HG03520 (cell line): ENCODE results near the gene CTIF.

ENCODE experiments used
- ATAC-seq: cut with Tn5 transposase; IDR thresholded peaks from one replicate; pipeline ENCODE4 v1.9.1; 2021; ENCODE audit warnings: mild to moderate bottlenecking, moderate library complexity; ENCODE audit not compliant: unreplicated experiment

The CTIF gene

DNA sequence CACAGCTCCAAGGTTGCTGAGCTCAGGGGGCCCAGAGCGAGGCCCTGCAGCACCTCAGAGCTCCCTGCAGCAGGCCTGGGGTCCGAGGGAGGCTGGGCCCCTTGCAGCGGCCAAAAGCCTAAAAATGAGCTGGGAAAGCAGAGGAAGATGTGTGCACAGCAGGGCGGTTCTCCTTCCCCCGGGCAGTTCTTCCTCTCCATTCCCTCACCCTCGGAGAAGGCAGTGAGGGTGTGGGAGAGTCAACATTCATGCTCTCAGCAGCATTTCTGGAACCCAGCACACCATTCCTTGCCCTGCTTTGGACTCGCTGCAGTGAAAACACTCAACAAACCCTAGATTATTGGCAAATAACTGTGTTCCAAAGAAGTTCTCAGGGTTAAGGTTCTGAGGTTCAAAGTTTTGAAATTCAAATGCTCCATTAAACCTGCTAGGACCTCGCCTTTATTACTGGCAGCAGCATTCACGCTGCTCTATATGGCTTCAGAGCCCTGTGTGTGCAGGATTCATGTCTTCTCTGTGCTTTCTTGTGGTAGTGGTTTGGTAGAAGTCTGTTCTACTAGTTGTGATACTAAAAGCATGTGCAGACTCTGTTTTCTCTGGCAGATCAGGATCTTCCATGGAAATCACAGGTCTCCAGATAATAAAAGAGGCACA is 79.1 kb downstream of the CTIF start:
- no peak for ATAC-seq

DNA sequence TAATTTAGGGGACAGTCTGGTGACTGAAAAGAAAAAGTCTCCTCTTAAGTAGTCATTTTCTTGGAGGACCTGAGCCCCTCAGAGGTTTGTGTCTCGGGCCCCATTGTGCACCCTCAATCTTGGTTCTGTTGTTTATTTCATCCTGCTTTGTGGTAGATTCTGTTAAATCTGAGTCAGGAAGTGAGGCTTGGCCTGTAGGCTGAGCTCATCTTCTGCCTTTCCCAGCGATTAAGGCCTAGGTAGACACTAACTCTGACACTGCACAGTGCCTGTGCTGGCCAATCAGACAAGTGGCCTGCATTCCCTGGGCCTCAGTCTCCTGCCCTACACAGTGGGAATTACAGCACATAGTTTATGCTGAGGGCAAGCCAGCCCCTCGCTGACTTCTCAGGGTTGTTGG is 80.2 kb downstream of the CTIF start:
- ATAC-seq: no peak

DNA sequence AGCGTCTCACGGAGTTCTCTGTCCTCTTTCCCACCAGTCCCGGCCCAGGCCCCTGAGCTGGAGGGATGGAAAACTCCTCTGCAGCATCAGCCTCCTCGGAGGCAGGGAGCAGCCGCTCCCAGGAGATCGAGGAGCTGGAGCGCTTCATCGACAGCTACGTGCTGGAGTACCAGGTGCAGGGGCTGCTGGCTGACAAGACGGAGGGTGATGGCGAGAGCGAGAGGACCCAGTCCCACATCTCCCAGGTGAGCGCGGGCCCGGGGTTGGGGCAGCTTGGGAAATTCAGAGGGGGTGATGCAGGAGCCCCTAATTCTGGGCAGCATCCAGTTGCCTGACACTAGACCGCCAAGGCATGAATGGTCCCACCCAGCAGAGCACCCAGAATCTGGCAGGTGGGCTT is 80.7 kb downstream of the CTIF start:
- no peak for ATAC-seq

DNA sequence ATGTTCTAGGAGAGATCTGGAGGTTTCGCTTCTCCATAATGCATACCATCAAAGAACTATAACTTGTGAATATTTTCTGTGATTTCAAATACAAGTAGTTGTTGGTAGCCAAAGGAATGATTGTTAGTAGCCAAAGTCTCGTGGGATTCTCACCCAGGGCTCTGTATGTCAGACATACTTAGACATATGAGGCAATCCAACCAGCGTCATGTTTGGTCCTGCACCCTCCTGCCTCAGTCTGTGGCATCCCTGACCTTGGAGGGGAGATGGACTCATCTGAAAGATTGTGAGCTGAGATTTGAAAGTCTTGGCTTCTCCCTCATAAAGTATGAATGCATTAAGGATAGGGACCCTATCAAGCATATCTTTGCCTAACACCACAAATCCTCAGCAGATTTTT is 81.2 kb downstream of the CTIF start:
- ATAC-seq: no peak

DNA sequence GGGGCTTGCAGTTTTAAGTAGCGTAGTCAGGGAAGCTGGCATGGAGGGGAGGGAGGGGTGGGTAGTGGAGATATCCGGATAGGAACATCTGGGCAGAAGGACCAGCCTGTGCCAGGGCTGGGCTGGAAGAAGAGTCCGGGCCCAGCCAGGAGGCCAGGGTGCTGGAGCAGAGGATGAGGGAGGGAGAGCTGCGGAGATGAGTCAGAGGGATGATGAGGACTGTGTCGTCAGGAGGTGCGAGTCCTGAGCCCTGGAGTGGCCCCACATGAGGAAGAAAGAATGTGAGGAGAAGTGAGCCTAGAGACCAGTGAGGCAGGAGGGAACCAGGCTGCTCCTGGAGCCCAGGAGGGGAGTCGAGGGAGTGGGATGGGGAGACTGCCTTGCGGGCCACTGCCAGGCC is 82.4 kb downstream of the CTIF start:
- no peak for ATAC-seq

DNA sequence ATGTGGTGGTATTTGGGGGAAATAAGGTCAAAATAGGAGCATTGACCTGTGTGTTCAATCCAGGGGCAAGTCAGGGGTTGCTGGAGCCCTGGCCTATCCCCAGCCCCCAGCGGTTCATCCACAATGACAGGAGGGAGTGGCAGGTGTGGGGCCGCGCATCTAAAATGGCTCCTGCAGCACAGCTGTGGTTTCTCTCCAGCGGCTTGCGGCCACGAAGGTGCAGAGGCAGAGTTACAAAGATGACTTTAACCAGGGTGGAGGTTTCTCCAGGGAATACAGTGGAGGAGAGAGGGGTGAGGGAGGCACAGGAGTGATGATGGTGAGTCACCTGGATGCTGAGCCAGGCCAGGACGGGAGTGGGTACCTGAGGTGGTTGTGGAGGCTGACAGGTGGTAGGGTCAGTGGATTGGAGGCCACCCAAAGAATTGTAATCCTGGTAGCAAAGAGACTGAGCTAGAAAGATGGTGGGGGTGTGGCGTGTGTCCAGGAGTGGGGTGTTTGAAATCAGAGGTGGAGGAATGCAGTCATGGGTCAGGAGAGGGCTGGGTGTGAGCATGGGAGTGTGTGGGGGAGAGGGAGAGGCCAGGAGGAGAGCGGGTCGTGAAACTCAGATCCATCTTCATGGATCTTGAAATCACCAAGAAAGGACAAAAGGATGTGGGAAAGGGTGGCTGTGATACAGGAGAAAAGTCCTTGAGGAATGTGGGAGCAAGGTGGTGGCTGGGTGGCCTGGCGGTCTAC is 83.2 kb downstream of the CTIF start:
- no peak for ATAC-seq

DNA sequence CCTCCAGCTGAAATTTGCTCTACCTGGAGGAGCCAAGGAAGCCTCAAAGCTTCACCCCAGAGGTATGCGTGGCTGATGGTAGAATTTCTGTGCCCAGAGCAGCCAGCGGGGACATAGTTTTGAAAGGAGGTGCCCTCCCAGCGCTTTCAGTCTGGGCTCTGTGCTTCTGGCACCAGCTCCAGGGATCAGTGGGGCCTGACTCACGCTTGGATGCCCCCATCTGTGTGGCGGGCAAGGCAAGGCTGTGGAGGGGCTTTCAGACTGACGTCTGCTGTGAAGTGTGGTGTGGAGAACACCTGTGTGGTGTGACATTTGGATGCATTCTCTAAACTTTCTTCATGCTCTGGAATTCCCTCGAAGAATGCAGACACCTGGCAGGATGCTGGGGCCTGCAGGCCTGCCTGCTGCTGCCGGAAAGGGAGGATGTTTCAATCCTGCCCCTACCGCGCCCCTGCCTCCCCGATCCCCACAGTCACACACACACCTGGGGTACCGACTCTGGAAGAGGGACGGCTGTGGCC is 84.1 kb downstream of the CTIF start:
- ATAC-seq: no peak

DNA sequence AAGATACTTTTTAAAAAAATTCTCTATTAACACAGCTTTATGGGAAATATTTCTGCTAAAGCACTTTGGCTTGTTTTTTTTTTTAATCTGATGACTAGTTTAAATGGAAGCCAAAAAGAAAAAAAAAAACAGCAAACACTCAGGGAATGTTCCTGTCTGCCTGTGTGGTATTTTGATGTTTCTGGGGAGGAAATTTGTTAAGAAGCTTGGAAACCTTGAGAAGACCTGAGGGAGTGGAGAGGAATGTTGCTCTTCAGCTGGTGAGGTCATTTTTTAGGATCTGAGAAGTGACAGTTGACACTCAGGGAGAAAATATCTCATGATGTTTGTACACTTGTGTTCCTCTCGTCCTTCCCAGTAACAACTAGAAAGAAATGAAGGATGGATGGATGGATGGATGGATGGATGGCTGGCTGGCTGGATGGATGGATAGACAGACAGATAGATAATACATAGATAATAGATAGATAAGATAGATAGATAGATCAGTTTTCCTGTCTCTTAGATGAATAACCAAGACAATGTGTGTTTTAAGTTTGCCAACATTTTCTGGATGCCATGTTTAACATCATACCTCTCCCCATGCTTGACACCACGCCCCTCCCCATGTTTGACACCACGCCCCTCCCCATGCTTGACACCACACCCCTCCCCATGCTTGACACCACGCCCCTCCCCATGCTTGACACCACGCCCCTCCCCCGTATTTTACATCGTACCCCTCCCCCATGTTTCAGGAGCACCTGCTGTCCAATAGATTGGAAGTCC is 84.8 kb downstream of the CTIF start:
- no peak for ATAC-seq

DNA sequence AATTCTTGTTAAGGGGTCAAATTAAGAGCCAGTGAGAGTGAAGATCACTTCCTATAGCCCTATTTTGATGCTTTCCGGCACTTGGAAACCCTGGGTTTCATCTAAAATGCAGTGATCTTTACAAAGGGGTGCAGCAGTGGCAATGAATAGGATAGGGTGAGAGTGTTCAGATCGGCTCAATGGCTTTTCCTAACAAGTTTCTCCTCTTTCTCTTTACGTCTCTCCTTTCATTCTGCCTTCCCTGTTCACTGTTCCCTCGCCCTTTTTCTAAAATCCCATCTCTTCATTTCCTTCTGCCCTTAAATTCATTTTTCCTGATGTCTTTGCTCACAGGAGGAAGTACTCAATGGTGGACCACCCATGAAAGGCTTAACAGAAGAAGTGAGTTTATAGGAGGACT is 86.0 kb downstream of the CTIF start:
- ATAC-seq: no peak

DNA sequence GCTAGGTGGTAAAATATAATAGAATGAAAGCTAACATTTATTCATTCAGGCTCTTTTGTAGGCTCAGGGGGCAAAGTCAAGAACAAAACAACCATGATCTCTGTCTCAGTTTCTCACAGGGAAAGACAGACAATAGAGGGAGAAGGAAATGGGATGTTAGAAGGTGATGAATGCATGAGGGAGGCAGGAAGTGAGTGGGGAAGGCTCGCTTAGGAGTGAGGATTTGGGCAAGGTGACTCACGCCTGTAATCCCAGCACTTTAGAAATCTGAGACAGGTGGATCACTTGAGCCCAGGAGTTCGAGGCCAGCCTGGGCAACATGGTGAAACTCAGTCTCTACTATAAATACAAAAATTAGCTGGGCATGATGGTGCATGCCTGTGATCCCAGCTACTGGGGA is 88.4 kb downstream of the CTIF start:
- ATAC-seq: no peak

DNA sequence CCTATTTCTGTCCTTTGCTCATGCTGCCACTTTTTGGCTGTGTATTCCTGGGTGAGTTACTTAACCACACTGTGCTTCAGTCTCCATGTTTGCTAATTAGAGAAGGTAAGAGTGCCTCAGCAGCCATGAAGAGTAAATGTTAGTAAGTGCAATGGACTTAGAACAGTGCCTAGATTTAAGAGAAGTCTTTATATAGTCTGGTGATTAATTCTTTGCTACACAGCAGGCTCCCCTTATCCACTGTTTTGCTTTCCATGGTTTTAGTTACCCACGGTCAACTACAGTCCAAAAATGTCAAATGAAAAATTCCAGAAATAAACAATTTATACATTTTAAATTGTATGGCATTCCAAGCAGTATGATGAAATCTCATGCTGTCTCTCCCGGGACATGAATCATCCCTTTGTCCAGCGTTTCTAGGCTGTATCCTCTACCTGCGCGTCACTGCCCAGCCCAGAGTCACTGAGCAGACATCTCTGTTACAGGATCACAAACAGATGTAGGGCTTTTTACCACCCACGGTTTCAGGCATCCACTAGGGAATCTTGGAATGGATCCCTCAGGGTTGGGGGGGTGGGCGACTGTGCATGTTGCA is 91.0 kb downstream of the CTIF start:
- ATAC-seq: no peak

DNA sequence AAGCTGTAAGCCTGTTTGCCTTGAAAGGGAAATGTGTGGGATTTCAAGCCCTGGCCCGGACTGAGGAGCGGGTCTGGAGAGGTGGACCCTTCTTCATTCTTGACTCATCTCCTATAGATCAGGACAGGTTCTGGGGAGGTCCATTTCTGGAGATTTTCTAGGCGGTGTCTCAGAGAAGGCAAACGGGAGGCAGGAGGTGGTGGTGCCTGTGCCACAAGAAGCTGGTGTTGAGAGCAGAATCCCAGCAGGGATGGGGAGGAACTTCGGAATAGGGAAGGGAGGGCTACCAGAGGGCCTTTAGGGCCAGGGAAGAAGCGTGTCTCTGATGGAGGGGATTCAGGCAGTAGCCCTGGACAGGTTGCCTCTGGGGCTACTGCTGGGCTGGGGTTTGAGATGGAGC is 93.0 kb downstream of the CTIF start:
- no peak for ATAC-seq

DNA sequence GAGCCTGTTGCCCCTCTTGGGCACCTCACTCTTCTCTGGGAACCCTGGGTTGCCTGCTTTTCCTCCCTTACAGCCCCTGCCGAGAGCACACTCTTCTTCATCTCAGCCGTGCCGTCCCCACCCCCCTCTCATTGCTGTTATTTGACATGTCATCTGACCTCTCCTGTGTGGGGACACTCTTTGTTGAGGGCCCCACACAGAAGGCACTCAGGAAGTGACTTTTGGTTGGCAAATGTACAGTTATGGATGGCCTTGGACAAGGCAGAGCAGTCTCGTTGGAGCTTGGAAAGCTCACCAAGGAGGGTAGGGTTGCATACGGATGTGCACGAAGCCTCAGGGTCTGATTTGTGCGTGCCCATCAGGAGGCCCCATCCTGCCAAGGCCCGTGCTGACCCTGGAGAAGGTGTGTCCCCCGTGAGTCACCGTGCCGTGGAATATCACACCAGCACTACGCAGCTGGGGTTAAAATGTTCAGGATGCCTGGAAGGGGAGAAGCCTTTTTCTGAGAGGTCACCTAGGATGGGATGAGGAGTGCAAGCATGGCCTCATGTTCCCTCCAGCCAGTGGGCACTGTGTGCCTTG is 93.9 kb downstream of the CTIF start:
- no peak for ATAC-seq

DNA sequence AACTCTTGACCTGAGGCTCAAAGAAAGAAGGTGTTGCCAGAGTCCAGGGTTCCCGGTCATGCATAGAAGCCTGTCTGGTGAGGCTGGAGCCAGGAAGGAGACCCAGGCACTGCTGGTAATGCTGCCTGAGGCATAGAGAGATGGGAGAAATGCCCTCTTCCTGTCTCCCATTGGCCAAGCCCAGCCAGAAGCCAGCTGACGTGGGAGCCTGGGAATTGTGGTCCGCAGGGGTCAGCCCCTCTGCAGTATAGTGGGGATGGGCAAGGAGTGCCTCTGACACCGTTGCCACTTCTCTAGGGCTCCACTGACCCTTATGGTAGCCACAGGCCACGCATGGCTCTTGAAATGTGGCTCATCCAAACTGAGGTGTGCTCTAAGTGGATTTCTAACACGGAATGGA is 95.7 kb downstream of the CTIF start:
- no peak for ATAC-seq

DNA sequence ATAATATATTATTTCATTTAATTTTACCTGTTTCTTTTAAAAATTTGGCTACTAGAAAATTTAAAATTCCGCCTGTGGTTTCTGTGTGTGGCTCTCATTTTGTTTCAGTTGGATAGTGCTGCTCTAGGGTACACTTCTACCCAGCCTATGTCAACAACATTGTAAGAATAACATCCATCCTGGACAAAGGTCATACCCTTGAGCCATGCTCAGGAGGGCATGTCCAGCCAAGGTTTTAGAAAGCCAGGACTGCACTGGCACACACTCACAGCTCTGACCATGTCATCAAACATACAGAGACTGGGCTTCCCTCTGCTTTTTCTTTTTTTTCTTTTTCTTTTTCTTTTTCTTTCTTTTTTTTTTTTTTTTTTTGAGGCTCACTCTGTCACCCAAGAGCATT is 96.1 kb downstream of the CTIF start:
- no peak for ATAC-seq

DNA sequence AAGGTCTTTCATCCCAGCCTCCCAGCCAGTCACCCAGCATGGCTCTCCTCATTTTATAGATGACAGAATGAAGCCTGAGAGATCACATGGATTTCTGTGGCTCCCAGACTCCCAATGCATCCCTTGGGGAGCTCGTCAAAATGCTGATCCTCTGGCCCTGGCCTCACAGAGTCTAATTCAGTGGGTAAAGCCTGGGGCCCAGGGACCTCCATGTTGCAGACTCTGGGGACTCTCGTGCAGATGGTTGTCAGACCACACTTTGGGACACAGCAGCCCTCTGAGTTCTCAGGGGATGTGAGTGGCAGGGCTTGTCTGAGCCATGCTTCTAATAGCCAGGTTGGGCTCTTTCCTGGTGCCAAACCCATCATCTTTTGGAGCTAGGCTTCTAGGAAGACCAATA is 97.0 kb downstream of the CTIF start:
- no peak for ATAC-seq

DNA sequence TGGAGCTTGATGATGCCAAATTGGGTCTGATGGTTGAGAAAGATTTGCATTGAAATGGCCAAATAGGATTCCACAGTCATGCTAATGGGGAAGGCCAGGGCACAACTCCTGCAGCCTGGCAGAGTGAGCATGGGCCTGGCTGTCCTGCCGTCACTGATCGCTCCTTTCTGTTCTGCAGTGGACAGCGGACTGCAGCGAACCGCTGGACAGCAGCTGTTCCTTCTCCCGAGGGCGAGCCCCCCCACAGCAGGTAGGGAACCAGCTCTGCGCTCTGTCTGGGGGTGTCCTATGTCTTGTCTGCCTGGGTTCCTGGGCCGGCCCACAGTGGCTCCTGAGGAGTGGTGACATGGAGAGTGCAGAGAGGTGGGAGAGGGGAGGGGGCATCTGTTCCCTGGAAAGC is 97.6 kb downstream of the CTIF start:
- ATAC-seq: no peak

DNA sequence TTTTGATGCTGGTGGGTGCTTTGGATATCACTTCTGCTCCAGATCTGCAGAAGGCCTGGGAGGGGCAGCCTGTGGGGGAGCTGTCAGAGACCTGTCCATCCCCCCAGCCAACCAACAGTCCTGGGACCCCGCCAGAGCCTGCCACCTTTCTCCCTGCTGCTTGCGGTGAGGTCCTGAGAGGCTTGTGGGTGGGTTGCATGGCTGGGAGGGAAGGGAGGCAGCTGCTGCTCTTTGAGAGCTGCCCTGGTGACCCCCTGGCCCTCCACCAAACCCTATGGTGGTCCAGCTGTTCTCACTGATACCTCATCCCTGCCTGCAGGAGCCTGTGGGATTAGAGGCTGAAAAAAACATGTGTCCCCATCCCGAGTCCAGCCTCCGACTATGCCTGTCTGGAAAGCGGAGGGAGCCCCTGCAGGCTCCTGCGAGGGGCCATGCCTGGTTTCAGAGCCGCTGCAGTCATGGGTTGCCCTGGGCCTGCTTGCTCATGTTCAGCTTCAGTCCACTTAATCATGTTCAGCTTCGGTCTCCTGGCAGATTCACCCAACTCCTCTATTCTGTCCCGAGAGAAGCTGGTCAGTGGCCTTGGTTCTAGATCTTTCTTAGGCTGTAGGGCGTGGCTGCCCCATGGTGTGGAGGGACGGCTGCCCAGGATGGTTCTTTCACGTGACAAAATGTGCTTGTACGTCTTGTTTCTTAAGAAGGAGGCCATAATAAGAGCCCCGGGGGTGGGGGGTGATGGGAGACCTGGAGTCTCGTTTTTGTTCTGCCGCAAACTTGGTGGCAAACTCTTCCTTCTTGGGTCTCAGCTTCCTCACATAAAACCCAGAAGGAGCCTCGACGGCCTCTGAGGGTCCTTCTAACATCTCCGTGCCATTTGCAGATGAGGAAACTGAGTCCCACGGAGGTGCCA is 98.5 kb downstream of the CTIF start:
- ATAC-seq: no peak

DNA sequence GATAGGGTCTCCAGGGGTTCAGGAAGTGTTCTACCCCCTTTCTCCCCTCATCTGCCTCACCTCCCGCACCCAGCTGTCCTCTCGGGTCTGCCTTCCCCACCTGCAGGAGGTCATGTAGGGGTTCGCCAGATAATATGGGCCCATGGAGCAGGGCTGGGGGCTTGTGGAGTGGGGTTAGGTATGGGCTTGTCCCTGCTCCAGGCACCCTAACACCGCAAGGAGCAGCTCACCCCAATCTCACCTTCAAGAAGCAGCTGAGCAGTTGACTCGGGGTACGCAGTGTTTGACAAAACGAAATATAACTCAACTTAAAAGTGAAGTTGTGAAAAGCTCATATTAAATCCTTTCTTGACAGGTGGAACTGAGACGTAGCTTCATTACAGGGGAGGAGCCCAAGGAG is 99.6 kb downstream of the CTIF start:
- ATAC-seq: no peak
